ENCODE measurements around the gene AK9. TPM values are rescaled to one million over a fixed set of nuclear protein-coding genes. Genes with fewer than 3 reads are reported as not detected.

Gene AK9
- polyA plus RNA-seq, 1 of the 3 experiments (the other 2 are of a cell fraction): 0.76 TPM

- Histone ChIP-seq H4K20me1 (ENCODE audit: insufficient read depth) (no peaks in the 10 kb centered on the region), H3K36me3 (replicated peaks in 1 of 2; ENCODE audit: control insufficient read depth in 1 of 2, insufficient read depth in 2 of 2, low read length in 1 of 2) (no peaks in the 10 kb centered on the region), H3K4me3 (ENCODE audit: low read depth in 2 of 2, low read length in 1 of 2) (no peak overlapping the region), H3K9me2 (no peaks in the 10 kb centered on the region), H3K4me2 (no peak overlapping the region), H3F3A (replicated peaks; ENCODE audit: insufficient read depth) (no peaks in the 10 kb centered on the region), H3K27me3 (ENCODE audit: insufficient read depth) (no peaks in the 10 kb centered on the region), H3K4me1 (ENCODE audit: control insufficient read depth in 1 of 2, insufficient read depth in 2 of 2, low read depth in 1 of 2, low read length in 1 of 2) (no peaks in the 10 kb centered on the region), H3K9ac (no peak overlapping the region), H2AFZ (ENCODE audit: low read depth) (no peak overlapping the region), H3K9me3 (no peaks in the 10 kb centered on the region), H3K27ac (ENCODE audit: low read depth in 2 of 2, low read length in 1 of 2) (no peak overlapping the region), H3K79me2 (ENCODE audit: insufficient read depth) (no peaks in the 10 kb centered on the region)
- POLR2A ChIA-PET: no interaction called here
- CTCF ChIA-PET: no interaction called here
- 8% methylated on average over 1 of the region's 1 CpG for WGBS (ENCODE audit: low lambda C conversion rate)
- TF ChIP-seq MXI1 (IDR thresholded peaks at IDR 0.05; ENCODE audit: low read depth, low read length) (no peak), MAX (IDR thresholded peaks at IDR 0.05; ENCODE audit: low read depth) (no peak), JUND (IDR thresholded peaks at IDR 0.05) (no peak), CHD2 (IDR thresholded peaks at IDR 0.05; ENCODE audit: low read length, partially characterized antibody) (no peak), FOXM1 (IDR thresholded peaks at IDR 0.05; ENCODE audit: low read depth) (no peak)
- TF ChIP-seq, protein P1, sequence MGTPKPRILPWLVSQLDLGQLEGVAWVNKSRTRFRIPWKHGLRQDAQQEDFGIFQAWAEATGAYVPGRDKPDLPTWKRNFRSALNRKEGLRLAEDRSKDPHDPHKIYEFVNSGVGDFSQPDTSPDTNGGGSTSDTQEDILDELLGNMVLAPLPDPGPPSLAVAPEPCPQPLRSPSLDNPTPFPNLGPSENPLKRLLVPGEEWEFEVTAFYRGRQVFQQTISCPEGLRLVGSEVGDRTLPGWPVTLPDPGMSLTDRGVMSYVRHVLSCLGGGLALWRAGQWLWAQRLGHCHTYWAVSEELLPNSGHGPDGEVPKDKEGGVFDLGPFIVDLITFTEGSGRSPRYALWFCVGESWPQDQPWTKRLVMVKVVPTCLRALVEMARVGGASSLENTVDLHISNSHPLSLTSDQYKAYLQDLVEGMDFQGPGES (IDR thresholded peaks at IDR 0.05; ENCODE audit: low read depth, low read length): no peak
- no peak for DNase-seq
These were observed 81.3 kb downstream of the AK9 start for GRCh38 chr6:109609737-109610136.

DNA sequence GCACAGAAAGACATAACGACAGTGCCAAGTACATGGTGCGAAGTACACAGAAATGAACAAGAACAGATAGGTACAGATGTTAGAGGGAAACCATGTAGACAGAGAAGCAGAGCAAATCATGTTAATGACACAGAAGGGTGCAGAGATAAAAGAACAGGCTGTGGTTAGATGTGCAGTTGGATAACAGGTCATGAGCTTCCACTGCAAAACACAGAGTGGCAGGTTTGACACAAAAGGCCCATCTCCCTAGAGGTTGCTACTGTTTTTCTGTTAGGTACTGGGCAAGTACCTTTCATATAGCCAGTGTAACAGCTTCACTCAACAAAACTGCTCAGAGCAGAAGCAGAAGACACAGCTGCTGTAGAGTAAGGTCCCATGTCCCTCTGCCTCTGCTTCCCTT lies 84.6 kb downstream of the AK9 start:
- Histone ChIP-seq H3F3A (replicated peaks; ENCODE audit: insufficient read depth) (no peaks in the 10 kb centered on the region), H3K9ac (no peak overlapping the region), H3K27ac (ENCODE audit: low read depth in 2 of 2, low read length in 1 of 2) (no peak overlapping the region), H3K36me3 (replicated peaks in 1 of 2; ENCODE audit: control insufficient read depth in 1 of 2, insufficient read depth in 2 of 2, low read length in 1 of 2) (no peaks in the 10 kb centered on the region), H3K27me3 (ENCODE audit: insufficient read depth) (no peaks in the 10 kb centered on the region), H3K9me3 (no peaks in the 10 kb centered on the region), H3K4me2 (no peak overlapping the region), H3K79me2 (ENCODE audit: insufficient read depth) (no peaks in the 10 kb centered on the region), H4K20me1 (ENCODE audit: insufficient read depth) (no peaks in the 10 kb centered on the region), H2AFZ (ENCODE audit: low read depth) (no peak overlapping the region), H3K4me3 (ENCODE audit: low read depth in 2 of 2, low read length in 1 of 2) (no peak overlapping the region), H3K9me2 (no peaks in the 10 kb centered on the region), H3K4me1 (ENCODE audit: control insufficient read depth in 1 of 2, insufficient read depth in 2 of 2, low read depth in 1 of 2, low read length in 1 of 2) (no peaks in the 10 kb centered on the region)
- 77% methylated on average over 2 of the region's 2 CpGs for WGBS (ENCODE audit: low lambda C conversion rate)
- TF ChIP-seq REST (IDR thresholded peaks at IDR 0.05; ENCODE audit: low read depth, low read length): no peak
- TF ChIP-seq PBX3 (IDR thresholded peaks at IDR 0.05): no peak
- no peak for TF ChIP-seq ELF1 (IDR thresholded peaks at IDR 0.05)
- POLR2A ChIA-PET: no interaction called here
- DNase-seq: no peak
- CTCF ChIA-PET: no interaction called here
